Hippocampal formation (tissue), 2 donors: ENCODE measurements around the gene PSMB7.

ENCODE experiments used
- DNase-seq, 2 donors: peaks; one replicate each; lab custom pipeline; 2025; lab: John Stamatoyannopoulos, UW

Gene PSMB7

GRCh38 chr9:124326378-124326777, 88.9 kb downstream of the PSMB7 start:
- DNase-seq: no peak

- no peak for DNase-seq
Observed at GRCh38 chr9:124325816-124326215, 89.4 kb downstream of the PSMB7 start.

- no peak for DNase-seq
Observed at GRCh38 chr9:124323904-124324303, 91.3 kb downstream of the PSMB7 start.

- DNase-seq: no peak
Observed at GRCh38 chr9:124322618-124323432, 92.4 kb downstream of the PSMB7 start.

- DNase-seq: no peak
Observed at GRCh38 chr9:124321935-124322334, 93.3 kb downstream of the PSMB7 start.

GRCh38 chr9:124321416-124321815, 93.8 kb downstream of the PSMB7 start:
- no peak for DNase-seq

GRCh38 chr9:124320062-124320973, 94.9 kb downstream of the PSMB7 start:
- DNase-seq: peak; percentile 5 to 26

GRCh38 chr9:124315882-124316281, 99.4 kb downstream of the PSMB7 start:
- no peak for DNase-seq

GRCh38 chr9:124313940-124314339, 101.3 kb downstream of the PSMB7 start:
- DNase-seq: no peak

- DNase-seq: no peak
Observed at GRCh38 chr9:124312290-124313265, 102.7 kb downstream of the PSMB7 start.

- no peak for DNase-seq
Observed at GRCh38 chr9:124311283-124311682, 104.0 kb downstream of the PSMB7 start.

GRCh38 chr9:124309667-124310084, 105.6 kb downstream of the PSMB7 start:
- DNase-seq: no peak

GRCh38 chr9:124308606-124309491, 106.4 kb downstream of the PSMB7 start:
- no peak for DNase-seq

GRCh38 chr9:124307379-124308030, 107.7 kb downstream of the PSMB7 start:
- no peak for DNase-seq

- DNase-seq: no peak
Observed at GRCh38 chr9:124306098-124306735, 109.0 kb downstream of the PSMB7 start.

- DNase-seq: no peak
Observed at GRCh38 chr9:124304285-124304684, 111.0 kb downstream of the PSMB7 start.

GRCh38 chr9:124303762-124304161, 111.5 kb downstream of the PSMB7 start:
- no peak for DNase-seq
